Measurements from ENCODE around the gene S100A9.

Gene S100A9

DNA sequence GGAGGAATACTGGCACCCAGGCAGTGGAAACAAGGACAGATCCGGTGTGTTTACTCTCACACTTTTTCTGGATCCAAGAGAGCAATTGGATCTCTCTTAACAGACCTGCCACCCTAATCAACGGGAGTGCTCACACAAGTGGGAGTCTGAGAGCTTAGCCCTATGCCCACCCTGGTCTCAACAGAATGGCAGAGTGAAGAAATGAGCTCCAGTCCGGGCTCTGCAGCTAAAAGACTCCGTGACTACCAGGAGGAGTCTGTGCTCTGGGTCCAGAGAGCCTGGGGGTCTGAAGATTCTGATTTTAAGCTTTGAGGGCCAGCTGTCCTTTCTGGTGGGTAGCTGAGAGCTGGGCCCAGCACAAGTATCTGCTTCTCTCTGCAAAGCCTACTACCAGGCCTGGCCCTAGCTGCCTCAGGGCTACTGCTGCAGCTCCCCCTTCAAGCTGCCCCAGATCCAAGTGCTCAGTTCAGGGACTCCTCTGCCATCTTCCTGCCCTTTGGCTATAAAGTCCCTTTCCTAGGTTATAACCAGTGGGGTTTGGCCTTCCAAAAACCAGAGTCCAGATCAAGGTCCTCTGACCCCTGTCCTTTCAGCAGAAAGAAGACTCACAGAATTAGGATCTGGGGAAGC lies 3.9 kb downstream of the S100A9 start:
- no peak for DNase-seq

DNA sequence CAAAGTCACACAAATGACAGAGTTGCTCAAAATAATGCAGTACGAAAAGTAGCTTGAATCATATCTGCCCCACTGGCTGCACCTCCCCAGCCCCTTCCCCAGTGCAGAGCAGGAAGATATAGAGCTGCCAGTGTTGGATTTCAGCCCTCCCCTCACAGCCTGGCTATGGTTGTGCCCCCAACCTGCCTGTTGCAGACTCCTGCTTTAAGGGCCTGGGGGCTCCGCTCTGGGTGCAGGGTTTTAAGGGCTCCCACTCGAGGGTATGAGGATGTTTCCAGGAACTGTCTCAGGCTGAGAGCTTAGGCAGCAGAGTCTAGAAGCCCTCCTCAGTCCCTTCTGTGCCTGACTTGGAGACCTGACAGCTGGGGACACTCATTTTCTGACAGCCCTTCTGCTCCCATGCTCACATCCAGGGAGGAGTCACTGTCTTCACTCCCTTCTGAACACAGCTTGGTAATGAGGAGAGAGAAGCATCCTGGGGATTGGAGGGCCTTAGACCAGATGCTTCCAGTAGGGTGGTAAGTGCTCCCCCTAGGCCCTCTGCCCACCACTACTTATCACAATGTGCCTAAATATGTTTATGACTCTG lies 4.6 kb downstream of the S100A9 start:
- no peak for DNase-seq

DNA sequence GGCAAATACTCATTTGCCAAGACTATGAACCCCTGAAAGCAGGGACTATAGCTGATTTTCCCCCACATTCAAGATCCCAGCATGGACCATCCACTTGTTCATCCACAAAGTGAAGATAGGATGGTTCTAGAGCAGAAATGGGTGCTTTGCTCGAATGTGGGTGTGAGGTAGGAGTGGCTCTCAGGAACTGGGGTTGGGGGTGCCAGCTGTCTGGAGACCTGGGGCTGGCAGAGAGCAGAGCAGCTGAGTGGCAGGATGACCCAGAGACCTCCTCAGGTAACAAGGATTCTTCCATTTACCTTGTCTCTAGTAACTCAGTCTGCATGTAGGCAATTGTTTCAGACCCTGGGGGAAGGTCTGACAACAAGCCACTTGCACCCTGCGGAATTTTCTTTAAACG lies 6.0 kb downstream of the S100A9 start:
- DNase-seq: no peak

DNA sequence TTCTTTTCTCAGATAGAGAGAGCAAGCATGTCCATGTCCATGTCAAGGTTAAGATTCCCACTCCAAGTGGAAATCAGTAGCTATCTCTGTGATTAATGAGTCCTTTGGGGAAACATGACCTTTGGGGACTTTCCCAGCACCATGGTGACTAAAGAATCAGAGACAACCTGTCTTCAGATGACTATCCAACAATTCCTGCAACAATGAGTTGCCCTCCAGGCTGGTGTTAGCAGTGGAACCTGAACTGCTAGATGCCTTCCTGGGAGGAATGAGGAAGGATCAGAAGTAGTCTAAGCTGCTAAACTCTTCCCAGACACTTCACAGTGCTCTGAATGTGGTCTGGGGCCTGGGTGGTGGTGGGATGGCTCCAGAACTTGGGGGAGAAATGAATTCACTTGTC lies 6.5 kb downstream of the S100A9 start:
- no peak for DNase-seq

DNA sequence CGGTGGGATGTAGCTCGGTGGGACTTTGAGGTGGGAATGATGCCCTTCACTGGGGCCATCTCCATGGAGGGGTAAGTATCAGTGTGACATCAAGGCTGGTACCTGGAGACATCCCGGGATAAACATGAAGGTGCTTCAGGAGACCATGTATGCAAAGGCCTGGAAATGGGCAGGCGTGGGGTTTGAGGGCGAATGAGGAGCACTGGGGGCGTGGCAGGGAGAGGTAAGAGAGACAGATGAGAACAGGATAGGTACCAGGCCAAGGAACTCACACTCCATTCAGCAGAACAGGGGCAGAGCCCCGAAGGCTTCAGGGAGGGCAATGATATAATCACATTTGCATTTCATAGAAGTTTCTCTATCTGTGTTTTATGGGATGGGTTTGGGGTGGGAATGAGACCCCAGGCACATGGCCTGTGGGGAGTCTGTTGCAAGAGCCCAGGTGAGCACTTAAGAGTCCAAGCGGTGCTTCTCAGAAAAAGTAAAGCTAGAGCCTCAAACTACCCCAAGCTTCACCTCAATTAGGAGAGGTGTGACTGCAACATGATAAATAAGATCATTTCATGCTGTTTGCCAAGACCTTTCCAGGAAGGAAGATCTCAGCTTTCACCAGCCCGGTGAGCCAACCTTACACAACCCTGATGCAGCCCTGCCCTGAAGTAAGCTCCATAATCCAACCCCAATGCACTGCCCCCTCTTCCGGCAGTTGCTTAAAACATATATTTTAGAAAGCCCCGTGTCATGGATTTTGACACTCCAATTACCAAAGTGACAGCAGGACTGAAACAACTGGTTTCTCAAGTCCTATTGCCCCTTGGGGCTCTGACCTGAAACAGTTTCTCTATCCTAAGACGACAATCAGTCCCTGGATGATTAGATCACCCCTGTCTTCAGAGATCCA lies 7.4 kb downstream of the S100A9 start:
- no peak for DNase-seq

DNA sequence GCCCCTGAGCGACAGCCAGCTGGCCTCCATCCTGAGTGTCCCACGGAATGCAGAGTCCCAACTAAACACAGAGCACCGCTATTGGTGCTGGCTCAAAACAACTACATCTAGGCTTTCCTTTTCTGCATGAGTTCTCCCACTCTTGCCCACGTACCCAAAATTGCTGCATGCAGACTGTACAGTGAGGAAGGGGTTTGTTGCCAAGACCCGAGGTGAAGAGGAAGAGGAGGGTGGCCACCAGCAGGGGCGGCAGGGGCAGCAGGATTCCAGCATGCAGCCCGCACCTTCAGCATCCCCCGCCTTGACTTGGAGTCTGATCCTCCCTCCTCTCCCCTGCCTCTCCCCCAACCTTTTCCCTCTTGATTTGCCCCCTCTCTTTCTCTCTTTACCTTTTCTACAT lies 8.0 kb downstream of the S100A9 start:
- DNase-seq: no peak

DNA sequence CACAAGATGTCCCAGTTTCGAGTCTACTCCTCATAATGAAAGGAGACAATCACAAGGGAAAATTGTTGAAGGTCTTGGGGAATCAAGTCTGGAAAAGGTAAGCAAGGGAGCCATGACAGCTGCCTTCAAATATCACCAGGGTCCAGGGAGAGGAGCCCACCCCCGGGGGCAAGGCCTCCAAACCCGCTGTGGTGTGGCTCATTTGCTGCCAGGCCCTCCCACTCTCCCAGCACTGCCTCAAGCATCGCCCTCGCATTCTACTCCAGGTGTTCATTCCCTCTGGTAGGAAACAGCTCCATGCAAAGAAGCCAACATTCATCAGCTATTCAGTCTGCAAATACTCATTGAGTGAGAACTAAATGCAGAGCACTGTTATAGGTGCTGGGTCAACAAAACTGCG lies 8.6 kb downstream of the S100A9 start:
- no peak for DNase-seq

DNA sequence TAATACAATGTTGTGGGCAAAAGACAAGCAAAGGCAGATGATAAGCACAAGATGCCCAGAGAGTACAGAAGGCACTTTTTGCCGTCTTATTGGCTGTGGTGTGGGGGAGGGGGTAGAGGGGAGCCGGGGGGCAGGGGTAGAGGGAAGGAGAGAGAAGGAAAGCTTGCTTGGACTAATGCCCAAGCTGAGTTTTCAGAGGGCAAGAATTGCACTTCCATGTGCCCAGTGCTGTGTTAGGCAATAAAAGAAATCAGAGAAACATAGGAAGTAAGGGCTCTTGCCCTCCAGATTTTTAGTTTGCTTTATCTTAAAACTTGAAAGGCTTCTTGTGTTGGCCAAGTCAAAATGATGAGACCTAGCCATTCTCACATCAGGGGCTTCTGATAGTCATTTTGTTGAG lies 9.4 kb downstream of the S100A9 start:
- DNase-seq: no peak

DNA sequence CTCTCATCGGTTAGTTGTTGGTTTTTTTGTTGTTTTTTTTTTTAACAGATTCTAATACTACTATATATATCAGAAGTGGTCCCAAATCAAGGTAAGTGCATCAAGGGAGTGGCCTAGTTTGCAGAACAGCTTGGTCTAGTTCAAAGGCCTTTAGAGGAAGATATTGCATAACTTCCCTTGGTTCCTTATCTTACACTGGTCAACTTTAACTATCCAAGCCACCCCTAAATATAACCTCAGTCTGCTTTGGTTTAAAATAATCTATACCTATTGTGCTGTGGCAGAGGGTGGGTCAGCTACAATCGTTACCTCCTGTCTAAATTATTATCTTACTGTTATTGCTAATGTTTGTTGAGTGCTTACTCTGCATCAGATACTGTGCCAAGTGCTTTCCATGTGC lies 10.8 kb downstream of the S100A9 start:
- DNase-seq: no peak

DNA sequence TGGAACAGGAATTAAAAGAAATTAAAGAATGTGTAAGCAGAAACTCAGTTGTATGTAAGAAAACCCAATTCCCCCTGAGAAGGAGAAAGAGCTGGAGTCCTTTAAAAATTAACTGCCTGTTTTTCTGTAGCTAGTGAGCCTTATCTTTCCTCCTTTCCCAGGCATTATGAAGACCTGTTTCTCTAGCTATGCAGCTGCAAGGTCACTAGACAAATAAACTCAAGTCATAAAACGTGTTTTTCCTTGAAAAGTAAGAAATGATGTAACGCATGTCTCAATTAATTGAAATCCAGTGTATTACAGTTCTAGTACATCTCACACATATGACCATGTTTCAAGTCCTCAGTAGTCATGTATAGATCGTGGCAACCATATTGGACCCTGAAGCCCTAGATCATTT lies 12.5 kb downstream of the S100A9 start:
- no peak for DNase-seq

DNA sequence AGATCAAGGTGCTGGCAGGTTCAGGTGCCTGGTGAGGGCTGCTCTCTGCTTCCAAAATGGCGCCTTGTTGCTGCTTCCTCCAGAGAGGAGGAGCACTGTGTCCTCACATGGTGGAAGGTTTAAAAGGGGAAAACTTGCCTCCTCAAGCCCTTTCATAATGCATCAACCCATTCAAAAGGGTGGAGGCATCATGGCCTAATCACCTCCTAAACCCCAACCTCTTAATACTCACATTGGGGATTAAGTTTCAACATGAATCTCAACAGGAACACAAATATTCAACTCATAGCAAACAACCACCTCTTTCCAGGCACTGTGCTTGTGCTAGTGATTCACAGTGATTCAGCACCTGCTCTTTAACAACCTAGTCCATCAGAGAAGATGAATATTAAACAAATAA lies 13.6 kb downstream of the S100A9 start:
- no peak for DNase-seq

DNA sequence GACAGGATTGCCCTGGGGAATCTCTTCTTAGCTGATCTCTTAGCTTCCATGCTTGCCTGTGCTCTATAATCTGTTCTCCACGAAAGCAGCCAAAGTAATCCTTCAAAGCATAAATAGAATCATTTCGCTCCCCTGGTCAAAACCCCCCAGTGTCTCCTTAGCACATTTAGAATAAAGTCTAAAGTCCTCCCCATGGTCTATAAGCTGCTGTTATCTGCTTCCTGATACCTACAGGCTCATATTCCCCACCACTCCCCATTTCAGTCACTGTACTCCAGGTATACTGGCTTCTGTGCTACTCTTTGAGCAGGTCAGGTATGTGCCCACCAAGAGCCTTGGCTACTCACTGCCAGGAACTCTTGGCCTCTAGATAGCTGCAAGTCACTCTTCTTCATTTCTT lies 14.9 kb downstream of the S100A9 start:
- no peak for DNase-seq

DNA sequence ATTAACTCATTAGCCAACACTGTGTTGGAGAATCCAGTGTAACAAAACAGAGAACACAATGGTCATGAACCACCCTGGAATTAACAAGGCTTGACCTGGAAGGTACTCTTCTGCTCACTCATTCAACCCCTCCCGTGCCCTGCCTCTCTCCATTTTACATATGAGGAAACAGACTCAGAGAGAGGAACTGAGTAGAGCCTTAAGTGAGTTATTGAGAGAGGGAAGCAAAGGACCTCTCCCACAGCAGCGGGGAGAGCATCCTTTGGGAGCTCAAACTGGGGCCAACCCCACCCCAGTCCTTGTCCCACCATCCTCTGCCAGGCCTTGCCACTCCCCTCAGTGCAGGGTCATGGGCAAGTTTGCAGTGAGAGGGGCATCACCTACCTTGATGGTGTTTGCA lies 16.4 kb downstream of the S100A9 start:
- DNase-seq: no peak

DNA sequence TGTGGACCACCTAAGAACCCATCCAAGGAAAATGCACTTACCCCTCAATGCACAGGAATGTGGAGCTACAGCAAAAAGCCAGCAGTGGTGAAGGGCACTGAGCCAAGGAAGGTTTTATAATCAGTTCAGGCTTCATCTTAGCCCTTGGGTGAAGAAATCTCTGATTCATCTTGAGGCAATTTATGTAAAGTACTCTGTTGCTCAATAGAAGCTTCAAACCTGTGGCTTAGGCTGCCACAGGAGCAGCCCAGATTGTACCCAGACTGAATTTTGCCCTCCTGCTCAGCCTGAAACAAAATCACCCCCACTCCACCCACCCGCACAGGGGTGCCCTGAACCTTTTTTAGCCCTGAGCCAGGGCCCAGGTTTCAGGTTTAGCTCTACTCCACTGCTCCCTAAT lies 17.9 kb downstream of the S100A9 start, which contains the start of gene S100A12:
Gene S100A12, minus strand, starts transcription at position 111 of the 400 bp plus-strand sequence. CDS start 1,029 bp downstream, outside the sequence.
- no peak for DNase-seq

DNA sequence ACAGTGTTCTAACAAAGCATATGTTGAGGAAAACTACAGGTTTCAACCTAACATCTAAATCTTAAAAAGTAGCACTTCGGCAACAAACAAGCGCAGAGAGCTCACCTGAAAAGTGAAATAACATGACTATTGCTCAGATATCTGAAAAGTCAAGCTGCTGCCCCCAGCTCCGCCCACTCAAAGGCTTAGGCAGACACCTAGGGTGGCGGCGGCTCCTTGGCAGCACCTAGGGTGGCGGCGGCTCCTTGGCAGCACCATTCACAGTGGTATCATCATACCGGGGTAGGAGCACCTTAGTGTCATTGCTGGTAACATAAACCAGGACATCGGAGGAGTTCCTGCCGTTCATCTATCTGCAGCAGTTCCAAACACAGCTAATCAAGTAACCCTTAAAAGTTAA lies 21.9 kb downstream of the S100A9 start:
- DNase-seq: no peak

DNA sequence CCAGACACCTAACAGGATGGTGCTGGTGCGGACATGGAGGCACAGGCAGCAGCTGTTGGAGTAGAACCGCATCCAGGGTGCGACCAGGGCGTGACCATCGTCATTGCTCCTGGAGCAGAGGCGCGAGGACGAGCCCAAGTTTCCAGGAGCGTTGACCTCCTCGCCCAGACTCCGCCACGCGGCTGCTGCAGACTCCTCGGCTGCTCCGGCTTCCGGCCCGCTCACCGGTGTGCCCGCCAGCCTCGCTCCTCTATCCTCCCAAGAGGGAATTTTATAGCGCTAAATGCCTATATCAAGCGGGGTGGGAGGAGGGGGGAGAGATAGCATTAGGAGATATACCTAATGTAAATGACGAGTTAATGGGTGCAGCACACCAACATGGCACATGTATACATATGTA lies 23.1 kb downstream of the S100A9 start:
- no peak for DNase-seq

DNA sequence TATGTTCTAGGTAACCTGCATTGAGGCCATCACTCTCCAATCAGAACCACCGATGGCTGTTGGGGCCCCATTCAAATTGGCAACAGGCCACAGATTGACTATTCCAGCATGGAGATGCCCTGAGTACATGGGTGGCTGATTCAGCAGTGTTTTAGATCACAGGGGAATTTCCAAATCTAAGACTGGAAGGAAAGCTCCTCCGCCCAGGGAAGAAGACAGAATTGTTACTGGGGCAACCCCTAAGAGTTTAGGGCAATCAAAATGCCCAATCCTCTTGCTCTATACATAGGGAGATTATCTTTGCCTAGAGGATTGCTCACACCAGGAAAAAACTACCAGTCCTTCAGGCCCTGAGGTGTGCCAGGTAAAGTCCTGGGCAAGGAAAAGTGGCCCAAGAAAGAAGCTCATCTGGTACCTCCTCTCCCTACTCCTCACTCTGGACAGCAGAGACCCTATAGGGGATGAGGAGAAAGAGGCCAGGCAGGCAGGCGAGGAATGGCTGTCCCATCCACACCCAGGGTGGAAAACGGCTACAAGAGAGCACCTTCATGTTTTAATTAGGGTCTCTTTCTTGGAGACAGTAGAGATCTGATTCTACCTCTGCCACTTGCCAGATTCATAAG lies 27.4 kb downstream of the S100A9 start:
- no peak for DNase-seq

DNA sequence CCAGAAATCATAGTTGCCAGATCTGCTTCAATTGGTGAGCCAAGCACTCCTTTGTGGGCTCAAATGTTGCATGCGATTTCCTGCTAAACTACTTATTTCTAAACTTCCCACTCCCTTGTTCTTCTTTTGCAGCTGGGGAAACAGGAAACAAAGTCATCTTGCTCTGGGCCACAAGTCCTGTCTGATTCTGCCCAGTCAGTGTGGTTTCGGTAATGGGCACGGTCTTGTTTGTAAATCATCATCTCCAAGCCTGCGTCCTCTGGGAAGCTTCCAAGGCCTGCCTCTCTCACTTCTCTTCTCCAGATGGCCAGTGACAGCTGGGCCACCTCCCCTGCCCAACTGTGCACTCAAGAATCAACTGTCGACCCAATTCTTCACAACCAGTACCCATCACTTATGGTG lies 28.8 kb downstream of the S100A9 start:
- no peak for DNase-seq

DNA sequence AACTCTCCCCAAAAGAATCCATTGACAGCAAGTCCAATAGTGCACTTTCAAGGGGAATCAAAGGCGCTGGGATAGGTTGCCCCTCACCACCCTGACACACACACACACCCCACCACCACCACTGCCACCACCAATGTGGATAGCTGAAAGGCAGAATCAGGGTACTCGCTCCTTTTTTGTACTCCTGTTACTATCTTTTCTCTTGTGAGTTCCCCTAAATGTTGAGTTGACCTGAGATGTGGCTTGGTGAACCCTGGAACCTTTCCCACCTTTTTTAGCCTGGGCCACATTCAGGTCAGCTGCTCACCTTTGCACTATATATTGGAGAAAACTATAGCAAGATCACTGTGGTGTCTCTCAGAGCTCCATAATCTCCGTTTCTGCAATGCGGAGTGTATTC lies 29.3 kb downstream of the S100A9 start:
- DNase-seq: no peak

DNA sequence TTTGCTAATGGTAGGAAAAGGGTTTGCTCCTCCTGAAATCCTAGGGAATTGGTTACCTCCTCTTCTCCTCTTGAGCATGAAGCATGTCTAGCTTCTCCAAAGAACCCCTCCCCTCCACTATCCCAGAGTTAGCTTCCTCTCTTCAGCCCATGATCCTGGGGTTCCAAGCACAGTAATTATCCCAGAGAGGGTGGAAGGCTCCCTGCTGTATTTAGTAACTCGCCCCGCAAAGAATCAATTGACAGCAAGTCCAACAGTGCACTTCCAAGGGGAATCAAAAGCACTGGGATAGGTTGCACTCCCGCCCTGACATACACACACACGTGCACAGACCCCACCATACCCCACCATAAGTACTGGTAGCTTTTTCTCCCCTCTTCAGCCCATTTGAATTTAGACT lies 30.1 kb downstream of the S100A9 start:
- DNase-seq: no peak

DNA sequence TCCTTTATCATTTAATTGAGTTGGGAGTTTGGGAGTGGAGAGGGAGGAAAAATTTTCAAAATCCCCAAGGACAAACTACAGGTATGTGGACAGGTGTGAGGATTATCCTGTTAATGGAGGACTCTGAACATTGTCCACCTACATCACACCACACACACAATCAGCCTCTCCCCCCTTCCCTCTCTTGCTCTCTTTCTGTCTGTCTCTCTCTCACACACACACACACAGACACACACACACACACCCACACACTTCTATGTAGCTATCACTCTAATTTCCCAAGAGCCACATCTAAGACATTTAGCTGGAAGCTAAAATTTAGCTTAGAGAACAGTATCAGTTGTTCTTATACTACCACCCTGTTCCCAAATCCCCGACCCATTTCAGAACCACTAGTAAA lies 31.7 kb downstream of the S100A9 start:
- DNase-seq: no peak

DNA sequence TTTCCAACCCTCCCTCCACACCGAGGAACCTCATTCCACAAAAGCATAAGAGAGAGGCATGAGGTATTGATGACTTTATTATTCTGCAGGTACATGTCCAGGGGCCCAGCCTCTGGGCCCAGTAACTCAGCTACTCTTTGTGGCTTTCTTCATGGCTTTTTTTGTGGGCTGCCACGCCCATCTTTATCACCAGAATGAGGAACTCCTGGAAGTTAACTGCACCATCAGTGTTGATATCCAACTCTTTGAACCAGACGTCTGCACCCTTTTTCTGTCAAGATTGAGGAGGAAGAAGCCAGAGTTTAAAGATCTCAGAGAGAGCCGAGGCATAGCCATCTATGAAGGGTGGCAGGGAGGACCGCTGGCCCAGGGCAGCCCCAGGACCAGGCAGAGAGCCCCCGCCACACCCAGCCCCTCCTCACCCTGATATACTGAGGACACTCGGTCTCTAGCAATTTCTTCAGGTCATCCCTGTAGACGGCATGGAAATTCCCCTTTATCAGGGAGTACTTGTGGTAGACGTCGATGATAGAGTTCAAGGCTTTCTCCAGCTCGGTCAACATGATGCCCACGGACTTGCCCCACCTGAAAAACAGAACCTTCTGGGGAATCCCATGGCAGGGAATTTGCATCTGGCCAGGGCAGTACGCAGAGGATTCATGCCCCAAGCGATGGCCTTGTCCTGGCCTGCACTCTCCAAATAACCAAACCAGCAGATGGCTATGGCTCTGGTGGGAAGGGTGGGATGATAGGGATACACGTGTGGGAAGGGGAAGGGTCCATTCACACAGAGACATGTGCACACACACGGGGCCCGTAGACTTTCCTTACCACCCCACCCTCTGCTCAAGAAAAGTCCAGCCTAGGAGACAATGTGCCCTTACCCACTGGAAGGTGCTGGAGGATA lies 32.6 kb downstream of the S100A9 start:
- DNase-seq: no peak

Measured in stimulated activated CD4-positive, alpha-beta T cell treated with anti-CD3 and anti-CD28 coated beads, Interleukin-15, amount 100 ng/mL, for 24 hours (primary cell).